Cerebellar nuclear complex (tissue), 1 donor: ENCODE data around the gene NDUFS2.

Source experiments
- DNase-seq, 2 experiments: peaks; one replicate each; lab custom pipeline; 2025; lab: John Stamatoyannopoulos, UW

The NDUFS2 gene

DNA sequence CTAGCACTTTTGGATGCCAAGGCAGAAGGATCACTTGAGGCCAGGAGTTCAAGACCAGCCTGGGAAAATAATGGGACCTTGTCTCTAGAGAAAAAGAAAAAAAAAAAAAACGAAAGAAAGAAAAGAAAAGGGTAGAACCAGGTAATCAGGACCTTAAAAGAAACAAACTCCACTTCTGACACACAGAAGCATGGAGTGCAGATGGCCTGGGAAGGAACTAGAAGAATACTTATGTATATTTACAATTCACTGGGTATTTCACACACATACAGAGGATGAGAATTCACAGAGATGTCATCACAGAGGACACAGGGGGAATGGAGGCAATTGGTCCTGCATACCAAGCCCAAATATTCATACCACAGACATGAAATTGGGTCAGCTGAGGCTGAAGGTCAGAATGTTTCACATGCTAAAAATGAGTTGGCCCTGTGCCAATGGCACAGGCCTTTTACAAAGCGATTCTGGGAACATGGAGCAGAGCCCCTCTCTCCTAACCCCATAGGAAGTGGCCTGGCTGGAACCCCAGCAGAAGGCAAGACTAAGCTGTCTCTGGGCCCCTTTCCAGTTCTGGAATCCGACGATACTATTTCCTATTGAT lies 29.3 kb upstream of the NDUFS2 start:
- DNase-seq: no peak

DNA sequence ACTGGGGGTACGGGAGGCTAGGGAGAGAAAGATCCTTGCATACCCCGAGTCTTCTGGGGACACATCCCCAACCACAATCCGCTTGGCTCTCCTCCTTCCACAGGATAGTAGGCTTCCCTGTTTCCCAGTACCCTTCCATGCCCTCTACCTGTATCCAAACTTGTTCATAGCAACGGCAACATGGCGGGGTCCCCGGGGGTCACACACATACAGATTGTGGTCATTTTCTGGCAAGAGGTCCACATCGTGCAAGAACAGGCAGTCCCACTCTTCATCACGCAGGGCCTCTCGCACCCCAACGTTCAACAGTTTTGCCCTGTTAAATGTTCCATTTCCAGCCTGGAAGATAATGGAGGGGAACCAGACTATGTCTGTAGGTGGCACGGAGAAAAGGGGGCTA lies 28.5 kb upstream of the NDUFS2 start:
- no peak for DNase-seq

DNA sequence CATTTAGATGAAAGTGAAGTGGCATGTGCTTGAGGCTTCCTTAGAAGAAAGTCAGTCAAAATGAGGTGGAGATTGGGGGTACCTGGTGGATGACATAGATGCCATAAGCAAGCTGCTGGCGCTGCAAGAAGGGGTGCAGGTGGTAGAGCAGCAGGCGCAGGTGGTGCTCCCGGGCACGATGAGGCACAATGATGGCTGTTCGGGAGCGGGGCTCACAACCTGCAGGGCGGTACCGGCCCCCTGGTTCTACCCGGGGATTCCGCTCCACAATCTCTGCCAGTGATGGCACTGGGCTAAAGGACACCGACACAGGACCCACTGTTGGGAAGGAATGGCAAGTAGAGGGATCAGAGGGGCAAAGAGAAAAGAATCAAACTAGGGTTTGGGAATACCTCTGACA lies 27.3 kb upstream of the NDUFS2 start:
- no peak for DNase-seq

DNA sequence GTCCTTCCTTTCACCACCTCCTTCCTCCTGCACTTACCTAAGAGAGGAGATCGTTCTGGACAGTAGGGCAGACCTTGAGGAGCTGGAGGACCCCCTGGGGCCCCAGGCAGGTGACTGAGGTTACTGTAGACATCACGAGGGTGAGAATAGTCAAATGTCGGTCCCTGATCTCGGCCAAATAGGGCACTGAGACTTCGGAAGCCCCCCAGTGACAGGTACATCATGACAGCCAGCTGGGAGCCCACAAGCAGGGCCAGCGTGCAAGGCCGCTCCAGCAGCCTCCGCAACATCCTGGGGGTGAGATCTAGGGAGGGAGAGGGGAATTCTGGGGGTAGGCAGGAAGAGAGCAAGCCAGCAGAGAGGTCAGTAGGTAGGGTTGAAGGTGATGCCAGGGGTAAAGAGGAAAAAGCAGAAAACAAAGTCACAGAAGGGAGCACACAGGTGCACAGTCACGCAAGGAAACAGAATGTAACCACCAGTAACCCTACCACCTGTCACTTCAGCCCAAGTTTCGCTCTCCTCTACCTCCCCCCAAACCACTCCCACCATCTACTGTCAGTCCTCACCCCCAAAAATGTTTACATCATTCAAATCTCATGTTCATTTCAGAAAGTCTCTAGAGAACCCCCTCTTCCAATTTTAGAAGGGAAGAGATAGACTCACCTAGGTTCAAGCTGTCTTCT lies 26.3 kb upstream of the NDUFS2 start:
- no peak for DNase-seq

DNA sequence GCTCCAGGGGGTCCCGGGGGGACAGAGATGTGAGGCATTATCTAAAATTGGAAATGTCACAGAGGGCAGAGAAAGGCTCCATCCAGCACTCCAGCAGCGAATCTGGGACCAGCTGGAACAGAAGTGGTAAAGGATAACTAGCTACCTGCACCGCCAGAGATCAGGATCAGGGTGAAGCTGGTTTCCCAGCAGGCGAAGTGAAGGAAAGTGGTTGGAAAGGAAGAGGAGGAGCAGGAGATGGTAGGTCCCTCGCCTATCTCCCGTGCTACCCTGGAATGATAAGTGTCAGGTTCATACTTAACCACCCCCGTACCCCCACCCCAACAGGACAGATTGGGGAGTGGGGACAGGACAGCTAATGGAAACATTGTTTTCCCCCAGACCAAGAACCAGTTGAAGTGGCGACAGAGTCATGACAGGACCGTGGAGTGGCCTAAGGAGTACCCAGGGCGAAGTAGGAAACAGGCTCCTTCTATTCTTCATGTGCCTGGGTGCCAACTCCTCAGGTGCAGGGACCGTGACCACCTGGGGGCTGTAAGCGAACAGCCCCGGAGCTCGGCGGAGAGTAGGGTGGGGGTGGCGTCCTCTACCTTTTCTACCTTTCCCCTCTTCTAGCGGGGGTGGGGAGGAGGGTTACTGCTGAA lies 25.6 kb upstream of the NDUFS2 start:
- no peak for DNase-seq

DNA sequence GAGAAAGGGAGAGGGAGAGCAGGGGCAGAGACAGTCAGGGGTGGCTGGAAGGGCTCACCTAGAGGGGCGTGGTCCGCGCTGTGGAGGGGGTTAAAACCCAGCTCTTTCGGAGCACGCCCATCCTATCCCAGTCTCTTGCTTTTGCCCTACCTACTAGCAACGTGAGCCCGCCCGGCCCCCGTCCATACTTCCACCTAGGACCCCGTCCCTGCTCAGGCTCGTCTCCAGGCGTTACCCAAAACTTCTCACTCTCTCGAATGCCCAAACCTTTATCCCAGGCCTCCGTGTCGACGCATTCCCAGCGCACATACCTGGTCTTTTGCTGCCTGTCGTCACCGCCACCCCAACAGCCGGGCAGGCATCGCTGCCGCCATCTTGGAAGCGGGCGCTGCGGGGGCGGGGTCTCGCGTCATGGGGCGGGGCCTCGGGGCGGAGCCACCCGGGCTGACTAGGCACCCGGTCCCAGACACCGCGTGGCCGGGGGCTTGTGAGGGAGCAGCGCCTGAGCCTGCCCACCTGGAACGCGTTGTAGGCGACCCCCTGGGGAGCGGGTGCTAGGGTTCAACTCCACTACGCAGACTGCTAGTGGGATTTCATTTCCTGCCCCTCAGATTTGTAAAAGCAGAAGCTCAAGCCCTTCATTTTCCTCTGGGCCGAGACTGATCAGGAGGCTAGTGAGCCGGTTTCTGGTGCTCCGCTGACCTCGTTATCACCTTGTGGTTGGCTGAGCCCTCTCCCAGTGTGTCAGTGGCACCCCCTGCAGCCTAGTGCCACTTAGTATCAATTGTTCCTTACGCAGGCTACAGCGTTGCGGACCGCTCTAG lies 24.8 kb upstream of the NDUFS2 start, which contains the start of gene B4GALT3:
B4GALT3 (minus strand) TSS at position 396 of the 824 bp plus-strand sequence. CDS start 1,447 bp downstream, outside the sequence.
- peak in 1 of 2 experiments; percentile 75 for DNase-seq

DNA sequence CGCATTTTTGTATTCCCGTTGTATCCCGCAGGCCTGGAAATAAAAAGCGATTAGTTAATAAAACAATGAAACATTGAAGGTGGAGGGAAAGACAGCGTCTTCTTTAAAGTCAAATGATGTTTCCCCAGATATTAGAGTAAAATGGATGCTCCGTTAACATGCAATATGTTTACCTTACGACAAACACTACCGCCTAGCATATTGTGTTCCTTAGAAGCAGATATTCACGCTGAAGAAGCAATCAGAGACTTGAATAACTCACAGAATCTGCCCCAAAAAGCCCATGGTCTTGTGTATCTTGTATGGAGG lies 24.3 kb upstream of the NDUFS2 start:
- no peak for DNase-seq

DNA sequence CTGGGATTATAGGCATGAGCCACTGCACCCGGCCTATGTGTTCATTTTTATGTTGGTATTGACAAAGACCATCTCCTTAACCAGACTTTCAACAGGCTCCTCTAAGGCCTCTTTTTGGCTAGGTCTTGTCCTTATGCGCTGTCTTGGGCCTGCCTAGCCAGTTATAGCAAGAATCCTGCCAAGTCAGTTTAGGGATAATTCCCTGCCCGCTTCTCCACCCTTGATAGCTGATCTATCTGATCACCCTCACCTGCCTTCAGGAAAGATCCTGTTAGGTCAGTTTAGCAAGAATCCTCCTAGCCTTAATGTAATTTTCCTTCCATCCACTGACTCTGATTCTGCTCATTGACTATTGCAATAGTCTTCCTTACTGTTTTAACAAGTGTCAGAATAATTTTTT lies 22.5 kb upstream of the NDUFS2 start:
- DNase-seq: no peak

DNA sequence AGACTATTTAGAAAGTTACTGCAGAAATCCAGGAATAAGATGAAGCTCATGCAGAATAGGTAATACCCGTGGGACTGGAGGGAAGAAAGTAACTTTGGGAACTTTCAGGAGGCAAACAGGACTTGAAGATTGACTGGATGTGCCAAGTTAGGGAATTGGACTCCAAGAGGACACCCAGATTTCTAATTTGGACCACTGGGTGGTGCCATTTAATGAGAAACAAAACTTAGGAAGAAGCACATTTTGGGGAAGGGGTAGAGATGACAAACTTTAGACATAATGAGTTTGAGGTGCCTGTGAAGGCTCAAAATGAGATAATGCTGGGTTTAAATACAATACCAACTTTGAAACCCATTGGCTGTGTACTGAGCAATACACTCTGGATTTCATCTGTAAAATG lies 21.5 kb upstream of the NDUFS2 start:
- DNase-seq: no peak

DNA sequence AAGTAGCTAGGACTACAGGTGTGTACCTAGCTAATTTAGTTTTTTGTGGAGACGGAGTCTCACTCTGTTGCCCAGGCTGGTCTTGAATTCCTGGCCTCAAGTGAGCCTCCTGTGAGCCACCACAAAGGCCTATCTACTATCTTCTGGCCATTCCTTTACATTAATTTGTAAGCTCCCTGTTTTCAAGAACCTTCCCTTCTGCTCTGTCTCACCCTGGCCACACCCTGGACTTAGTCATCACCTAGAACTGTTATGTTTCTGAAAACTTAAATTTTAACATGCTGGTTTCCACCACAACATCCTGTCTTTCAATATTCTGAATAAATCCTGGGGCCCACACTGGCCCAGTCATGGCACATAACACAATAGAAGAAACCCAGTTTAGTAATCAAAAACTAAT lies 20.0 kb upstream of the NDUFS2 start:
- no peak for DNase-seq

DNA sequence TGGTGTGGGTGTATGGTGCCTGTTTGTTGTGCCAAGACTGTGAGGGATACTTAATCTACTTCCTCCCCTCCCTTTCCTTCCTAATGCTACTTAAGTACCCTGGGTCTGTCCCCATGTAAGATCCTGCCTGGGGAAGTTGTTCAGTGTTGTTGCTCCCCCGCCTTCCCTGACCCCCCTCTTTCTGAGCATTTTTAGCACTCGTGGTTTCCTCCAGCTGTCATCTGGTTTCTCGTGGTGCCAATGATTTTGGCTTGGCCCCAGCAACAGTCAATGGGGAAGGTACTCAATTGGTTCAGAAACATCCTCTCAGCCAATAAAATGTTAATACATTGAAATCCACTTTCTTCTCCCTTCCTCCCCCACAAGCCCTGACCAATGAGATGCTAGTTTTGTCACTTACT lies 16.9 kb upstream of the NDUFS2 start:
- no peak for DNase-seq

DNA sequence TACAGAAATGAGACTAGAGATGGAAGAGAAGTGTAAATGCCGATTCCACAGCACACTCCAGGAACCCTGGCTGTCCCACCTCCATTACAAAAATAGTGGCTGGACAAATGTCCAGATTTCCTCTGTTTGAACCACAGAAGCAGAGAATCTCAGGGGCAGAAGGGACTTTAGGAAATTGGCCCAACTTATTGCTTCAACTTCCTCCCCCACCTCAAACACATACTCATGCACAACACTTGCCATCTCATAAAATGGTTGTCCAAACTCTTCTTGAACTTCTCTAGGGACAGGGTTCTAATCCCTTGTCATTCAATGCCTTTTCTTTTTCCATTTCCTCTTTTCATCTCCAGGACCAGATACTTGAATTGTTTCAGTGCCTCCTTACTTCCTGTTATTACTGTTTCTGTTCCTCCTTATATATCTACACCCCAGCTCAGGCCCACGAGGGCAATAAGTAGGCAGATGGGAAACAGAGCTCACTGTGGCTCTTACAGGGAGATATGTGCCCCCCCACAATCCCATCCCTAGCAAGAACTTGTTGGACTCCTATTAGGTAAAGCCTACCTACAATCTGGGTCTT lies 16.3 kb upstream of the NDUFS2 start:
- DNase-seq: no peak

DNA sequence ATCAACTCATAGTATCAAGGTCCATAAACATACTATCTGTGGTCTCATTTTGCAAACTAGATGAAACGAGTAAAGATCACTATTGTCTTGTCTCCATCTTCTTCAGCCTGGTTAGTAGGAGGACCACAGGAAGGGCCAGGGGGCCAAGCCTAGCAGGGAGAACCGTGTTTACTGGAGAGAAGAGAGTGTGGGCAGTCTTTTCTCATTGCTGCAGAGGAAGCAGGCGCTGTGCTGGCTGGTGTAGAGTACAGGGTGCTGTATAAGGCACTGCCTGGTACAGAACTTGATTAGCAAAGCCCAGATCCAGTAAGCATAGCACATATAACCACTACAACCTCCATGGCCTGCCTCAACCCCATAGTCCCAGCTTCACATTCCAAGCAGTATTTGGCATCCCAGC lies 14.9 kb upstream of the NDUFS2 start:
- no peak for DNase-seq

DNA sequence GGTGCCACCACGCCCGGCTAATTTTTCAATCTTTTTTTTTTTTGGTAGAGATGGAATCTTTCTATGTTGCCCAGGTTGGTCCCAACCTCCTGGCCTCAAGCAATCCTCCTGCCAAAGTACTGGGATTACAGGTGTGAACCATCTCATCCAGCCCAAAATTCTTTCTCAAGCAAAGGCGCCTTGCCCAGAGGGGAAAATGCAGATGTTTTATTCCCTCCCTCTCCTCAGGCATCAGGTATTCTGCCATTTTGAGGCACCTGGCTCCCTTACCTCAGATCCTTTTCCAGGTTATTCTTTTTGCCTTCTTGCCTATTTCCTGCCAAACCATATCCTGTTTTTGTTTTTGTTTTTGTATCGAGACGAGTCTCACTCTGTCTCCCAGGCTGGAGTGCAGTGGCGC lies 13.8 kb upstream of the NDUFS2 start:
- no peak for DNase-seq

DNA sequence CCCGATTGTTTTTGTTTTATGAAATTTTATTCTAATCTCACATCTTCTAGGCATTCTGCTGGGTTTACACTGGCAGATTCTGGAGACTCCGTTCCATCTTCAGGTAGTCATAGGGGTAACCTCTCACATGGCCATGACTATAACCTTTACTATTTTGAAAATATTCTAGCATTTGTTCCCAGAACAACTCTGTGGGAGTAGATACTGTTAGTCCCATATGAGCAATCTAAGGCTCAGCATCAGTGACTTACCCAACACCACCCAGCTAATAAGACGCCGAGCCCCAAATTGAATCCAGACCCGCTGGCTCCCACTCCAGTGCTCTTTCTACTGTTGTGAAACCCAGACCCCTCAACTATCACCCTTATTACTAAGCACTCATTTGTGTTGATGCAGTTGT lies 13.1 kb upstream of the NDUFS2 start:
- DNase-seq: no peak

DNA sequence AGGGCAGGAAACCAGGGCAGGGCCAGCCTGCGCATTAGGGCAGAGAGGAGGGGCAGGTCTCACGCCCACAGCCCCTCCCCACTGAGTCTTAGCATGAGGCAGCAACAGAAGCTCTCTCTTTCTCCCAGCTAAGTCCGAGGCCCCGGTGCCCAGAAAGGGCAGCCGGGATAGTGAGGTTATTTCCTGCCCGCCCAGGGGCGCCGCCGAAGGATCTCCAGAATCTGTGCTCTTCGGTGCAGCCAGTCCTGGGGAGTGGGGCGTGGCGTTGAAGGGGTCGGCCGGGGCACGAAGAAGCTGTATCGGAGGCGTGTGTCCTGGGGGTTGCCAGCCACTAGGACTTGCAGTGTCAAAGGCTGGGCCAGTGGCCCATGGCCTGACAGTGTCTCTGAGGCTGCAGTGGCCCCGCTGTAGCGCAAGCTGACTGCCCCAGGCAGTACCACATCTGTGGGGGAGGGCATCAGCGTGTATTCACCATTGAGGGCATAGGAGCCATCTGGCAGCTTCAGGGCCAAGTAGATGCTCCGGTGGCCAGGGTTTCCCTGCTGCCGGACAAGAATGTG lies 11.1 kb upstream of the NDUFS2 start:
- DNase-seq: no peak

DNA sequence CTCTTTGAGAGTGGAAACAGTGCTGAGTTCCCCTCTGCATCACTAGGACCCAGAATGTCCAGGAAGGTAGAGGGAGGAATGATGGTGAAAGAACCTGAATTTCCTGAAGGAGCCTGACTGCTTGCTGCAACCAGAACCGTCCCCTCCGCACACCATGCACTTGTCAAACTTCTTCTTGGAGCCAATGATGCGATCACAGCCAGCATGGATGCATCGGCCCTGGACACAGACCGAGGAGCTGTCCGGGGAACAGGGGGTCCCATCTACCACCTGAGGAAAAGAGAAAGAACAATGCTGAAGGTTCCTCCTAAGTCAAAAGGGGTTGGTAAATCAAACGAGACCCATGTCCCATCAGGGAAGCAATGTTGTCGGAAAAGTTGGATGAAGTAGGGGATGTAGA lies 10.2 kb upstream of the NDUFS2 start:
- DNase-seq: no peak

DNA sequence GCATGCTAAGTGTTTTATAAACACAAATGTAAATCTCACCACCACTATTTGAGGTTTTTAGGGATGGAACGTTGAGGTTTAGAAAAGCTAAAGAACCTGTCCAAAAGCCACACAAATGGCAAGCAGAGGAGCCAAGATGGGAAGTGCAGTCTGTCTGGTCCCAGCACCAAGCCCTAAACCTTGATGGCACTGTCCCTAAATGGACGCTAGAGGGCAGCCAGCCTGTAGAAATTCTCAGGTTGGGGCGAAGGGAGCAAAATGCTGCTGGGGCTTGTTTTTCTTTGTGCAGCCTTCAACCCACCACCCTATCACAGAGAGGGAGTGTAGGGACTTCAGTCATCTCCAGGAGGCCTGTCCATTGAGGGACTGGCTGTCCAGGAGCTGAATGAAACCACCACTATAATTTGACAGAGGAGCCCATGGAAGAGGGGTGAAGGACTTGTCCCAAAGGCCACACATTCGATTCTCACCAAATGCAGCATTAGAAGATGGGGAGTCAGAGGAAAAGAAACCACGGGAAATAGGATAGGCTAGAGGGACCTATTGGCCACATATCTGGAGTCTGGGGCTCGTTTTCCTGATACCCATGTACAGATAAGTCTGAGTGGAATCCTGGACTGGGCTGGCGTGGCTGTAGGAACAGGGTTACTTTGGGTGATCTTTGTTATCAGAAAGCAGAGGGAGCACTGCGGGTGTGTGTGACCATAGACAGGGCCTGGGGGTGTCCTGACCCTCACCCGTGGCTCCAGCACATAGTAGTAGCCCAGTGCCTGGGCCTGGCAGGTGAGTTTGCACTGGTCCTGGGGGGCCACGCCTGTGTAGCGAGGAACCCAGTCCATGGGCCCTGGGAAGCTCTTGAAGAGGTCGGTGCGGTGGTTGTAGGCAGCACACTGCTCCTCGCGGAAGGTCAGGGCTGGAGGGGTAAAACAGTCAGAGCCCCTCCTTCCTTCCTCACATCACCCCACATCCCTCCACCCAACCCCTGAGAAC lies 9.4 kb upstream of the NDUFS2 start:
- DNase-seq: no peak

DNA sequence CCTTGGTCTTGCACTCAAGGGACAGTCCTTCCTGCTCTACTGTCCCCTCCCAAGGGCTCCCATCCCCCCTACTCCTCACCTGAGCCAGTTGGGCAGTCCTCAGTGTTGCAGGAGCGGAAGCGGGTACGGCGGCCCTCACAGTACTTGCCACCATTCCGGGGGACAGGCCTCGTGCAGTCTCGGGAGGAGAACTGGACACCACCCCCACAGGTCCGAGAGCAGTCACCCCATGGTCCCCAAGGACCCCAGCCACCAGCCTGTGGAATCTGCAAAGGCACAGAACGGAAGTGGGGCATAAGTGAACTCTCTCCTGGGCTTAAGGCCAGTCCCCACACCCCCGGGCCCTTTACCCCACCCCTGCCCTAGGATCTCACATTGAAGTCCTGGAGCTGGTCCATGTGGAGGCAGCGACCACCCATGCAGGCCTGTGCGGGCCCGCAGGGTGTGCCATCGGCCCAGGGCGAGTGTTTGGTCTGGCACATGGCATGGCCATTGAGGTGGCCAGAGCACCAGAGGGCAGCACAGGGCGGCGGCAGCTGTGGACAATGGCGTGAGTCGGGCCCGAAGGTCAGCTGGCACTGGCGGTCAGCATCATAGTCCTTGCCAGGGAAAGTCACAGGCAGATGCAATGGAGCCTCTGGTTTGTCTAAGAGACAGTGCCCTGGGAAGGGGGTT lies 8.5 kb upstream of the NDUFS2 start:
- no peak for DNase-seq

DNA sequence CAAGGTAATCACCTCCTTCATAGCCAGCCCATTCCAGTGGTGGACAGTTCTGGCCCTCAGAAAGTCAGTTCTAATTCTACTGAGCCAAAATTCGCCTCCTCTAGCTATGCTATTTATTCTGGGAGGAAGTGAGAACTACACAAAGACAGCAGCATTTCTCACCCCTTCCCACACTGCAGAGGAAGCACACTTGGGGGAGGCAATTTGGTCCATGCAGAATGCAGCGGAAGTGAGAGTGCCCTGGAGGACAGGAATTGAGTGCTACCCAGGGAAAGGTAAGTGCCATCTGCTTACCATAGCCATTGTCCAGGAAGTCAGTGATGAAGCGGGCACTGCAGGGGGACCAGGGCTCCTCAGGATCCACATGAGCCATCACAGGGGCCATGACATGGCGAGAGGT lies 7.0 kb upstream of the NDUFS2 start:
- no peak for DNase-seq
